ENCODE results near the gene NUDT19. TPM values are rescaled to one million over a fixed set of nuclear protein-coding genes. Genes with fewer than 3 reads are reported as not detected.

The NUDT19 gene
- total and polyA plus RNA-seq, 9 of the 15 experiments (the other 6 are each of a cell fraction or from before 2014, with no cell fraction given): 9.6 to 38.6 (median 14.4) TPM

- TF ChIP-seq TGIF2 (CRISPR knock-in tag; IDR thresholded peaks at IDR 0.05): no peak
- TF ChIP-seq CHAMP1 (IDR thresholded peaks at IDR 0.05): no peak
- no peak for TF ChIP-seq CREBBP (IDR thresholded peaks at IDR 0.05; ENCODE audit: low read depth, low read length)
- TF ChIP-seq FOXO4 (CRISPR knock-in tag; IDR thresholded peaks at IDR 0.05): peak; percentile 92
- TF ChIP-seq ZNF274 (IDR thresholded peaks at IDR 0.05; ENCODE audit: borderline replicate concordance, low read depth, low read length): no peak
- peak; percentile 83 for TF ChIP-seq ZNF584 (CRISPR knock-in tag; IDR thresholded peaks at IDR 0.05; ENCODE audit: low read depth)
- TF ChIP-seq MGA (IDR thresholded peaks at IDR 0.05): 0 out of 2 replicates have a peak, but pooled peaks have one; percentile 7
- TF ChIP-seq ZNF830 (CRISPR knock-in tag; IDR thresholded peaks at IDR 0.05): 0 out of 2 replicates have a peak, but pooled peaks have one; percentile 65
- no peak for TF ChIP-seq JUNB (CRISPR knock-in tag; conservative IDR thresholded peaks at IDR 0.05)
- no peak for TF ChIP-seq ATF7 (IDR thresholded peaks at IDR 0.05)
- TF ChIP-seq ETV5 (CRISPR knock-in tag; IDR thresholded peaks at IDR 0.05; ENCODE audit: low read depth): no peak
- no peak for TF ChIP-seq ETV6 (IDR thresholded peaks at IDR 0.05; ENCODE audit: borderline replicate concordance in 1 of 2, low read depth in 2 of 2, low read length in 1 of 2)
- no peak for TF ChIP-seq ETV6 (CRISPR knock-in tag; IDR thresholded peaks at IDR 0.05; ENCODE audit: borderline replicate concordance)
Observed at GRCh38 chr19:32686847-32687475, 4.7 kb upstream of the NUDT19 start (continued).

All from K562 (cell line).